Osteoblast (primary cell): ENCODE data around the gene BFAR. TPM values are rescaled to one million over a fixed set of nuclear protein-coding genes. Genes with fewer than 3 reads are reported as not detected.
"Not testable (repeated sequence)": the region's sequence is repeated elsewhere in the genome, so short reads cannot be mapped to it uniquely, and the experiment has no call there.

Source experiments
- DNase-seq: peaks from one replicate; pipeline ENCODE4 v3.0.0; 2011; ENCODE audit warnings: low spot score, mixed read lengths; ENCODE audit not compliant: insufficient read length; ENCODE audit errors: missing footprints
- H2AFZ ChIP-seq: 2 replicates; pipeline ENCODE4 v1.6.0; 2011; ENCODE audit warnings: mild to moderate bottlenecking, low read length
- H3K27ac ChIP-seq: 2 replicates; pipeline ENCODE4 v1.5.1; 2011; ENCODE audit warnings: mild to moderate bottlenecking, low read depth, low read length, moderate library complexity
- H3K27me3 ChIP-seq: 2 replicates; pipeline ENCODE4 v1.6.0; 2012; ENCODE audit warnings: mild to moderate bottlenecking, control low read depth, inconsistent platforms, low read length, moderate library complexity; ENCODE audit not compliant: insufficient read depth
- H3K36me3 ChIP-seq: 2 replicates; pipeline ENCODE4 v1.5.1; 2011; ENCODE audit warnings: mild to moderate bottlenecking, low read length, control low read depth, moderate library complexity; ENCODE audit not compliant: insufficient read depth
- H3K4me1 ChIP-seq: 2 replicates; pipeline ENCODE4 v1.5.1; 2011; ENCODE audit warnings: mild to moderate bottlenecking, low read length, control low read depth, moderate library complexity; ENCODE audit not compliant: insufficient read depth
- H3K4me2 ChIP-seq: 2 replicates; pipeline ENCODE4 v1.6.0; 2011; ENCODE audit warnings: mild to moderate bottlenecking, low read length; ENCODE audit not compliant: insufficient read depth
- H3K4me3 ChIP-seq: fragments of 200-600 bp; sonication (generic); 3 replicates; pipeline ENCODE4 v1.5.1; 2012; ENCODE audit warnings: mild to moderate bottlenecking, low read length, inconsistent platforms; ENCODE audit not compliant: insufficient read depth
- H3K79me2 ChIP-seq: 2 replicates; pipeline ENCODE4 v1.6.0; 2012; ENCODE audit warnings: mild to moderate bottlenecking, low read length, control low read depth, inconsistent platforms; ENCODE audit not compliant: insufficient read depth
- H3K9me3 ChIP-seq: 2 replicates; pipeline ENCODE4 v1.5.1; 2011; ENCODE audit warnings: low read depth, low read length, control low read depth
- H4K20me1 ChIP-seq: 2 replicates; pipeline ENCODE4 v1.6.0; 2012; ENCODE audit warnings: mild to moderate bottlenecking, low read length, control low read depth; ENCODE audit not compliant: insufficient read depth
- CTCF ChIP-seq: IDR thresholded peaks from 2 replicates; pipeline ENCODE4 v1.5.1; 2011; ENCODE audit warnings: mild to moderate bottlenecking, low read depth, low read length, moderate library complexity; ENCODE audit errors: extremely low read depth
- total RNA-seq: library from RNA; depleted of rRNA; stranded (reverse); fragments of >200 nt; gene quantifications from 2 replicates; pipeline ENCODE4 v1.2.3, GENCODE V29; 2012

BFAR gene
- total RNA-seq, 1 donor: 186 TPM

GRCh38 chr16:14629612-14629918 is 3.2 kb upstream of the BFAR start:
- Histone ChIP-seq H4K20me1 (peaks cover 6% of the 10 kb centered on the region), H3K79me2 (peaks cover 37% of the 10 kb centered on the region), H3K4me2 (peak overlapping the region; percentile 86), H3K4me3 (peak overlapping the region; percentile 93), H3K27ac (peak overlapping the region; percentile 90), H3K4me1 (peaks cover 18% of the 10 kb centered on the region), H2AFZ (peak overlapping the region; percentile 85), H3K9me3 (no peaks in the 10 kb centered on the region), H3K36me3 (peaks cover 27% of the 10 kb centered on the region), H3K27me3 (no peaks in the 10 kb centered on the region)
- peak; percentile 66 for DNase-seq
- TF ChIP-seq CTCF: no peak

- Histone ChIP-seq H3K79me2 (peaks cover 43% of the 10 kb centered on the region), H3K36me3 (peaks cover 27% of the 10 kb centered on the region), H3K4me2 (peak within 1 kb of the TSS; percentile 86), H3K9me3 (no peaks in the 10 kb centered on the region), H3K27ac (peak within 1 kb of the TSS; percentile 90), H2AFZ (peak within 1 kb of the TSS; percentile 98), H3K4me3 (peak within 1 kb of the TSS; percentile 93), H3K27me3 (no peaks in the 10 kb centered on the region), H3K4me1 (peaks cover 18% of the 10 kb centered on the region), H4K20me1 (peaks cover 12% of the 10 kb centered on the region)
- no peak for TF ChIP-seq CTCF
- DNase-seq: peak; percentile 98
Observed at GRCh38 chr16:14629919-14630619, 2.7 kb upstream of the BFAR start, which contains the start of gene PARN. Gene PARN (minus strand): TSS chr16:14630260. CDS start chr16:14630125, 135 bp downstream.

- DNase-seq, H3K27me3 ChIP-seq, H3K9me3 ChIP-seq: not testable (repeated sequence)
- H3K4me2 ChIP-seq: peak overlapping the region; percentile 81
- H3K27ac ChIP-seq: peak overlapping the region; percentile 90
- H4K20me1 ChIP-seq: peaks cover 19% of the 10 kb centered on the region
- H2AFZ ChIP-seq: peak overlapping the region; percentile 98
- H3K79me2 ChIP-seq: peaks cover 50% of the 10 kb centered on the region
- peaks cover 23% of the 10 kb centered on the region for H3K36me3 ChIP-seq
- H3K4me1 ChIP-seq: peaks cover 18% of the 10 kb centered on the region
- H3K4me3 ChIP-seq: peak overlapping the region; percentile 93
Observed at GRCh38 chr16:14630620-14631330, 2.0 kb upstream of the BFAR start.

- Histone ChIP-seq H4K20me1 (peaks cover 34% of the 10 kb centered on the region), H3K9me3 (no peaks in the 10 kb centered on the region), H3K27me3 (no peaks in the 10 kb centered on the region), H3K36me3 (peaks cover 7% of the 10 kb centered on the region), H3K4me1 (peaks cover 12% of the 10 kb centered on the region), H3K4me3 (peak overlapping the region; percentile 95), H3K79me2 (peaks cover 77% of the 10 kb centered on the region), H2AFZ (no peak overlapping the region), H3K27ac (peak overlapping the region; percentile 86), H3K4me2 (peak overlapping the region; percentile 83)
- no peak for DNase-seq
- TF ChIP-seq CTCF: no peak
Observed at GRCh38 chr16:14634389-14634725, 1.6 kb downstream of the BFAR start.
